IMR-90 (cell line): ENCODE data around the gene DISC1.

Experiments used
- CTCF ChIP-seq: conservative IDR thresholded peaks from 2 replicates; pipeline ENCODE4 v1.5.1; 2012; ENCODE audit warnings: mild to moderate bottlenecking, low read depth, low read length, improper control_type of control experiment
- ELK1 ChIP-seq: fragments of 150-350 bp; IDR thresholded peaks from 2 replicates; pipeline ENCODE4 v1.6.1; 2016; ENCODE audit warnings: low read depth, mild to moderate bottlenecking, low read length, moderate library complexity, borderline replicate concordance
- POLR2A ChIP-seq: IDR thresholded peaks from 2 replicates; pipeline ENCODE4 v1.6.1; 2012; ENCODE audit warnings: mild to moderate bottlenecking, low read depth, low read length
- RFX5 ChIP-seq: IDR thresholded peaks from 2 replicates; pipeline ENCODE4 v1.8.0; 2012; ENCODE audit warnings: low read depth, mild to moderate bottlenecking, low read length, moderate library complexity

GRCh38 chr1:231733672-231734071, 107.1 kb downstream of the DISC1 start:
- TF ChIP-seq CTCF (no peak), POLR2A (no peak), RFX5 (no peak), ELK1 (no peak)
